Measurements from ENCODE around the gene PPP1R13B.

The PPP1R13B gene

DNA sequence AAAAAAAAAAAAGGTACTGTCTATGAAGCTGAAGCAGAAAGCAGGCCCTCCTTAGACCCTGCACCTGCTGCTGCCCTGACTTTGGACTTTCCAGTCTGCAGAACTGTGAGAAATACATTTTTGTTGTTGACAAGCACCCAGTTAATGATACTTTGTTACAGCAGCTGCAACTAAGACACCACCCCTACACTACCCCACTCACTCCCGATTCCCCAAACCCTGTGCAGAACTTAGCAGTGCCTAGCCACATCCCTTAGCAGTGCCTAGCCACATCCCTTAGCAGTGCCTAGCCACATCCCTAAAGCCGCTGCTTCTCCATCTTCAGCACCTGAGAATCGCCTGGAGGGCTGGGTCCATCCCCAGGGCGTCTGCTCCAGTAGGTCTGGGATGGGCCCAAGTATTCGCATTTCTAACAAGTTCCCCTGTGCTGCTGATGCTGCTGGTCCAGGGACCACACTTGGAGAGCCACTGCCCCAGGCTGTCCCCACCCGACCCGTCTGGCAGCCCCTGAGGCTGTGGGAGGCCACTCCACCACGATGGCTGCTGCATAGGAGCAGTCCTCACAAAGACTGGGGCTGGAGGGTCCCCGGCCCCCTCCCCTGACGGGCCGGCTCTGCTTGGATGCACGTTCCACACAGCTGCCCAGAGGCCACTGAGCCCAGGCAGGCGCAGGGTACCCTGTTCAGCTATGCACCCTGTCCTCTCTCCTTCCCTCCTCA lies 10.8 kb upstream of the PPP1R13B start:
- in situ Hi-C loops (cut with MboI; ENCODE audit: low pct_unique_long_range_greater_than_20kb, low sequenced_read_pairs, unreplicated experiment): no loop called here
- no peak for DNase-seq (ENCODE audit: low spot score)
- TF ChIP-seq, protein P1, sequence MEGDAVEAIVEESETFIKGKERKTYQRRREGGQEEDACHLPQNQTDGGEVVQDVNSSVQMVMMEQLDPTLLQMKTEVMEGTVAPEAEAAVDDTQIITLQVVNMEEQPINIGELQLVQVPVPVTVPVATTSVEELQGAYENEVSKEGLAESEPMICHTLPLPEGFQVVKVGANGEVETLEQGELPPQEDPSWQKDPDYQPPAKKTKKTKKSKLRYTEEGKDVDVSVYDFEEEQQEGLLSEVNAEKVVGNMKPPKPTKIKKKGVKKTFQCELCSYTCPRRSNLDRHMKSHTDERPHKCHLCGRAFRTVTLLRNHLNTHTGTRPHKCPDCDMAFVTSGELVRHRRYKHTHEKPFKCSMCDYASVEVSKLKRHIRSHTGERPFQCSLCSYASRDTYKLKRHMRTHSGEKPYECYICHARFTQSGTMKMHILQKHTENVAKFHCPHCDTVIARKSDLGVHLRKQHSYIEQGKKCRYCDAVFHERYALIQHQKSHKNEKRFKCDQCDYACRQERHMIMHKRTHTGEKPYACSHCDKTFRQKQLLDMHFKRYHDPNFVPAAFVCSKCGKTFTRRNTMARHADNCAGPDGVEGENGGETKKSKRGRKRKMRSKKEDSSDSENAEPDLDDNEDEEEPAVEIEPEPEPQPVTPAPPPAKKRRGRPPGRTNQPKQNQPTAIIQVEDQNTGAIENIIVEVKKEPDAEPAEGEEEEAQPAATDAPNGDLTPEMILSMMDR (IDR thresholded peaks at IDR 0.05; ENCODE audit: extremely low read depth, insufficient read depth, missing control alignments): no peak

GRCh38 chr14:103857256-103857655 lies 9.9 kb upstream of the PPP1R13B start:
- in situ Hi-C loops (cut with MboI; ENCODE audit: low pct_unique_long_range_greater_than_20kb, low sequenced_read_pairs, unreplicated experiment): no loop called here
- TF ChIP-seq, protein P1 (IDR thresholded peaks at IDR 0.05; ENCODE audit: extremely low read depth, insufficient read depth, missing control alignments): no peak
- no peak for DNase-seq (ENCODE audit: low spot score)

GRCh38 chr14:103856607-103857006 lies 9.2 kb upstream of the PPP1R13B start:
- TF ChIP-seq, protein P1 (IDR thresholded peaks at IDR 0.05; ENCODE audit: extremely low read depth, insufficient read depth, missing control alignments): no peak
- no peak for DNase-seq (ENCODE audit: low spot score)
- in situ Hi-C loops (cut with MboI; ENCODE audit: low pct_unique_long_range_greater_than_20kb, low sequenced_read_pairs, unreplicated experiment): no loop called here

DNA sequence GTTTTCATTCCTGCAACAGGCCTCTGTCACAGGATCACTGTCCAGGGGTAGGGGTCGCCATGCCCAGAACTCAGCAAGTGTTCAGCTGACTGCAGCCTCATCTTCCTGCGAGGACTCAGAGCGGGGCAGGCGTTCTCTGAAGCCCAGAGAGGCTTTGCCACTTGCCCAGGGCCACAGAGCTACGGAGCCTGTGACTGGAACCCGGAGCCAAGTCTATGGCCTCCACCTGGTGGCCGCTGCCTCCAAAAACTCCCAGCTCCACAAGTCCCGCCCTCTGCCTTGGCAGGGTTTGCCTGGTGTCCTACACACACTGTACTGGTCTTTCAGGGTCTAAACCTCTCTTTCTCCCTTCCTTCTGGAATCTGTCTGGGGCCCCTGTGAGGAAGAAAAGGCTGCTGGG lies 8.7 kb upstream of the PPP1R13B start:
- in situ Hi-C loops (cut with MboI; ENCODE audit: low pct_unique_long_range_greater_than_20kb, low sequenced_read_pairs, unreplicated experiment): no loop called here
- TF ChIP-seq, protein P1 (IDR thresholded peaks at IDR 0.05; ENCODE audit: extremely low read depth, insufficient read depth, missing control alignments): no peak
- no peak for DNase-seq (ENCODE audit: low spot score)

DNA sequence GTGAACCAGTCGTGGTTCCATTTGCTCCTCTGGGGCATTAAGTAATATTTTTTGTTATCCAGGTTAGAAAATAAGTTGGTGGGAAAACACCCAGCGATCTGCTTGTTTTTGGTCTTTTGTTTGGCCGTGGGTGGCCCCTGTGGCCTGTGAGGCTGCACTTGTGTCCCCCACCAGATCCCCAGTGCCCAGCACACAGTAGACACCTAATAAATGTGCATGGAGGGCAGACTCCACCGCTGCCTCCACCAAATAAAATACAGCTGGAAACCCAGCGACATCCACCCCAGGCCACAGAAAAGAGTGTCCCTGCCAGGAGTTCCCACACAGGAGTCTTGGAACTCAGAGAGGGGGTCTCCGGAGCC lies 8.3 kb upstream of the PPP1R13B start:
- TF ChIP-seq, protein P1 (IDR thresholded peaks at IDR 0.05; ENCODE audit: extremely low read depth, insufficient read depth, missing control alignments): no peak
- no peak for DNase-seq (ENCODE audit: low spot score)
- in situ Hi-C loops (cut with MboI; ENCODE audit: low pct_unique_long_range_greater_than_20kb, low sequenced_read_pairs, unreplicated experiment): no loop called here

GRCh38 chr14:103854822-103855733 lies 7.7 kb upstream of the PPP1R13B start:
- no peak for DNase-seq (ENCODE audit: low spot score)
- in situ Hi-C loops (cut with MboI; ENCODE audit: low pct_unique_long_range_greater_than_20kb, low sequenced_read_pairs, unreplicated experiment): no loop called here
- TF ChIP-seq, protein P1 (IDR thresholded peaks at IDR 0.05; ENCODE audit: extremely low read depth, insufficient read depth, missing control alignments): no peak
